ENCODE results near the gene FCMR. TPM values are rescaled to one million over a fixed set of nuclear protein-coding genes. Genes with fewer than 3 reads are reported as not detected.

FCMR gene
- total RNA-seq, result not detected in 2 replicates

GRCh38 chr1:206921772-206922265 lies at the start of gene FCMR:
FCMR (minus strand) TSS chr1:206921941; CDS start chr1:206921854, 87 bp downstream.

GRCh38 chr1:206970446-206970845 lies 48.7 kb upstream of the FCMR start, which contains the start of gene FCAMR:
FCAMR (minus strand) TSS chr1:206970460; CDS start chr1:206970125, 335 bp downstream.

GRCh38 chr1:206946261-206946660 lies 24.5 kb upstream of the FCMR start, which contains the start of gene PIGR:
PIGR (minus strand) TSS chr1:206946466; CDS start chr1:206940531, 5,935 bp downstream.

GRCh38 chr1:206897175-206897574 lies 24.6 kb downstream of the FCMR start, which contains the start of gene IL24:
IL24 (plus strand) TSS chr1:206897443; CDS start chr1:206897833, 390 bp downstream.

GRCh38 chr1:206864939-206865671 lies 56.6 kb downstream of the FCMR start, which contains the start of gene IL20:
IL20 (plus strand) TSS chr1:206865623; CDS start chr1:206865853, 230 bp downstream.

Other genes starting within 250 kb of the FCMR start
- gene MAPKAPK2, start 237.0 kb downstream of the FCMR start, total RNA-seq, result 26.8 and 29.8 TPM in 2 replicates
- not detected in 2 replicates for gene IL19, start 151.2 kb downstream of the FCMR start, total RNA-seq
- not detected in 2 replicates for gene IL10, start 149.4 kb downstream of the FCMR start, total RNA-seq
- not detected in 2 replicates for gene IL20, start 56.3 kb downstream of the FCMR start, total RNA-seq
- gene IL24, start 24.5 kb downstream of the FCMR start, total RNA-seq, result not detected in 2 replicates
- gene PIGR, start 24.5 kb upstream of the FCMR start, total RNA-seq, result not detected in 2 replicates
- not detected in 2 replicates for gene FCAMR, start 48.5 kb upstream of the FCMR start, total RNA-seq
- gene C1orf116, start 110.8 kb upstream of the FCMR start, total RNA-seq, result under 0.01 TPM in 1 of 2 replicates, not detected in the other
- 4.8 and 6.3 TPM in 2 replicates for gene YOD1, start 129.3 kb upstream of the FCMR start, total RNA-seq
- gene PFKFB2, start 131.3 kb upstream of the FCMR start, total RNA-seq, result 2.5 and 3.3 TPM in 2 replicates
- gene C4BPB, start 166.9 kb upstream of the FCMR start, total RNA-seq, result not detected in 2 replicates
- gene C4BPA, start 182.3 kb upstream of the FCMR start, total RNA-seq, result not detected in 2 replicates

Measured in subcutaneous preadipocyte (primary cell).